GM18517 (cell line): ENCODE data around the gene RBBP9.
"Not testable (repeated sequence)": the region's sequence is repeated elsewhere in the genome, so short reads cannot be mapped to it uniquely, and the experiment has no call there.

Source experiments
- ATAC-seq: cut with Tn5 transposase; IDR thresholded peaks from one replicate; pipeline ENCODE4 v1.9.1; 2021; ENCODE audit warnings: mild to moderate bottlenecking, moderate library complexity; ENCODE audit not compliant: unreplicated experiment

RBBP9 gene

DNA sequence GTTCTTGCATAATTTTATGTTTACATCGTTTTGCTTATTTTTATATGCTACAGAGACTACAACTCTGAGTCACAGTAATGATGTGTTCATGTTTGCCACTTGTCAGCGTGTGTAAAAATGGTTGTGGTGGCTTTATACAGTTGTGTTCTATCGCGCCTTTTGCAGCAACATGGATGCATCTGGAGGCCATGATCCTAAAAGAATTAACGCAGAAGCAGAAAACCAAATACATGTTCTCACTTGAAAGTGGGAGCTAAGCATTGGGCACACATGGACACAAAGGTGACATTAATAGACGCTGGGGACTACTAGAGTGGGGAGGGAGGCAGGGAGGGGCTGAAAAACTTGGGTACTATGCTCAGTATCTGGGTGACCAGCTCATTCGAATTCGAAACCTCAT is 9.7 kb upstream of the RBBP9 start:
- ATAC-seq, result no peak

DNA sequence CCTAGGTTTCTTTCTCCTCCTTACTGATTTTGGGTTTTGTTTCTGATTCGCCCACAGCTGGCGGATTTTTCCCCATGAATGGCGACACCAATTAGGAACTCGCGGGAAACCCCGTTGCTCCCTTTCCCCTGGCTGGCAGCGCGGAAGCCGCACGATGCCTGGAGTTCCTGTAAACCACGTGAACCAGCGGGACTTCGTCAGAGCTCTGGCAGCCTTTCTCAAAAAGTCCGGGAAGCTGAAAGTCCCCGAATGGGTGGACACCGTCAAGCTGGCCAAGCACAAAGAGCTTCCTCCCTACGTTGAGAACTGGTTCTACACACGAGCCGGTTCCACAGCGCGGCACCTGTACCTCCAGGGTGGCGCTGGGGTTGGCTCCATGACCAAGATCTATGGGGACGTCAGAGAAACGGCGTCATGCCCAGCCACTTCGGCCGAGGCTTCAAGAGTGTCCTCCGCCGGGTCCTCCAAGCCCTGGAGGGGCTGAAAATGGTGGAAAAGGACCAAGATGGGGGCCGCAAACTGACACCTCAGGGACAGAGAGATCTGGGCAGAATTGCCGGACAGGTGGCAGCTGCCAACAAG is 7.5 kb upstream of the RBBP9 start:
- no peak for ATAC-seq

DNA sequence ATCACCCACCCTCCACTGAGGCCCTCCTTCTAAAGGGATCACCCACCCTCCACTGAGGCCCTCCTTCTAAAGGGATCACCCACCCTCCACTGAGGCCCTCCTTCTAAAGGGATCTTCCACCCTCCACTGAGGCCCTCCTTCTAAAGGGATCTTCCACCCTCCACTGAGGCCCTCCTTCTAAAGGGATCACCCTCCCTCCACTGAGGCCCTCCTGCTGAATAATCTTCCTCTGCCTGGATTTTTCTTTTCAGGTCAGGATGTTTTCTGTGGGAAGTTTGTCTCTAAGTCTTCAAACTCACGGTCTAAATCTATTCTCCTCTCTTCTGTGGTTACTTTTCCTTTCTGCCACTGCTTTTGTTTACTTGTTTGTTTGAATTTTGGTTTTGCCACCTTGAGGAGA is 4.6 kb upstream of the RBBP9 start:
- ATAC-seq, result not testable (repeated sequence)

DNA sequence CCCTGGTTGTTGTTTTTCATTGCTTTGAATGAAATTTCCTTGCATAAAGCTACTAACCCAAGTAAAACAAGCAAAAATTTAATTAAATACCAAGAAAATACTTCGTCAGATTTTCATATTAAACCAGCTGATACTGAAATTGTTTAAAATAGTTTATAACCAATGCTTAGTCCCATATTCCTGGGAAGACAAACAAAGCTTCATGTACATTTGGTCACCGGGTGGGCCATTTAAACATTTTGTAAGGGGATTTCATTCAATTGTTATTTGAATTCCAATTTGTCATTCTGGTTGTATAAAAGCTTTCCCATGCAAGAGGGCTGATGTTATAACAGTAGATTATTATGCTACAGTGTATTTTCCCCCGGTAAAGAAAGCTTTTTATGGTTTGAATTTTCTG is 578 bp upstream of the RBBP9 start:
- no peak for ATAC-seq

DNA sequence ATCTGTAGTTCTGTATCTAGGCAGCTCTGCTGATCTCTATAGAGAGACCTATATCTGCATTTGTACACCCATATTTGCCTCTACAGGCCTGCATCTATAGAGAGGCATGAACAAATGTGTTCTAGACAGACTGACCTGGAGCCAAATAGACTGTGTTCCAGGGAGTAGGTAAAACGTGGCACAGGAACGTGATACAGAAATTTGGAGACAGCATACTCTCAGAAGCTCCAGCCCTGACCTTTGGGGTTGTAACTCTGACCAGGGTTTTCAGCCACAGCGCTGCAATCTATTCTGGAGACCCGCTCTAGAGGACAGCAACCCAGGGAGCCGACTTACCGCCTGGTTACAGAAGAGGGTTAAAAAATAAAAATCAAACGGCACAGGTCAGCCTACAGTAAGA is 983 bp downstream of the RBBP9 start:
- ATAC-seq, result no peak

DNA sequence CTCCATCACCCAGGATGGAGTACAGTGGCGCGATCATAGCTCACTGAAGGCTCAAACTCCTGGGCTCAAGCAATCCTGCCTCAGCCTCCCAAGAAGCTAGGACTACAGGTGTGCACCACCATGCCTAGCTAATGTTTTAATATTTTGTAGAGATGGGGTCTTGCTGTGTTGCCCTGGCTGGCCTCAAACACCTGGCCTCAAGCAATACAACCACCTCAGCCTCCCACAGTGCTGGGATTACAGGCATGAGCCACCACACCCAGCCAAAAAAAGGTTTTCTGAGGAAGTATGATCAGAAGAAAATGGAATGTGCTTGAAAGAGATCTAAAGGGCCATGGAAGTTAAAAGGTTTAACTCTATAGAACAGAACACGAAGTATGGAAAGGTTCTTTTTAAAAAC is 8.7 kb downstream of the RBBP9 start:
- ATAC-seq, result no peak

DNA sequence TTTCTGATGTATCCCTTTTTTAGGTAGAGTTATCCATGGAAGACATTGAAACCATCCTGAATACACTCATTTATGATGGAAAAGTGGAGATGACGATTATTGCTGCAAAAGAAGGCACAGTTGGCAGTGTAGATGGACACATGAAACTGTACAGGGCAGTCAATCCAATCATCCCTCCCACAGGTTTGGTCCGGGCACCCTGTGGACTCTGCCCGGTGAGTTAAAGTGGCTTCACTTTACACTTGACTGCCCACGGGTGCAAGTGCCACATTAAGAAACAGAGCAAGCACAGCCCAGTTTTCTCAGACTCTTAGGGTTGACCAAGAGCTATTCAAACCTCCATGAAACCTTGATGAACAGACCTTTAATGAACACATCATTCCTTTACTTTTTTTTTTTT is 15.4 kb downstream of the RBBP9 start:
- no peak for ATAC-seq

DNA sequence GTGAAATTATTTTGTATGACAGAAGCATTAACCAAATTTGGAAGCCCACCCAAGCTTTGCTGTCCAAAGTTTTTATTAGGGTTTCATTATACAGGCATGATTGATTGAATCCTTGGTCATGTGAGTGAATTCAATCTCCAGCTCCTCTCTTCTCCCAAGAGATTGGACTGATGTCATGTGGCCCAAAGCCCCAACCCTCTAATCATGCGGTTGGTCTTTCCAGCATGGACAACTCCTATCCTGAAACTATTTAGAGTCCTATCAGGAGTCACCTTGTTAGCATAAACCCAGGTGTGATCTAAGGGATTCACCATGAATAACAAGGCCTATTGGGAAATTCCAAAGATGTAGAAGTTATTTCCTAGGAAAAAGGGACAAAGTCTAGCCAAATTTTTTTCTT is 19.2 kb downstream of the RBBP9 start:
- no peak for ATAC-seq

DNA sequence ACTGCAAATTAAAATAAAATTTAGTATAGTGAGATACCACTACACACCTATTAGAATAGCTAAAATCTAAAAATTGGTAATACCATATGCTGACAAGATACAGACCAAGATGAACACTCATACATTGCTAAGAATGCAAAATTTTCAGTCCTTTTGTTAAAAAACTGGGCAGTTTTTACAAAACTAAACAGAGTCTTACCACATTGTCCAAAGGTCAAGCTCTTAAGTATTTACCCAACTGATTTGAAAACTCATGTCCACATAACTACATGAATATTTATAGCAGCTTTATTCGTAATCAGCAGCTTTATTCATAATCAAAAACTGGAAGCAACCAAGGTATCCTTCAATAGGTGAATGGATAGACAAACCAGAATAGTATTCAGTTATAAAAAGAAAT is 19.8 kb downstream of the RBBP9 start:
- ATAC-seq, result no peak

DNA sequence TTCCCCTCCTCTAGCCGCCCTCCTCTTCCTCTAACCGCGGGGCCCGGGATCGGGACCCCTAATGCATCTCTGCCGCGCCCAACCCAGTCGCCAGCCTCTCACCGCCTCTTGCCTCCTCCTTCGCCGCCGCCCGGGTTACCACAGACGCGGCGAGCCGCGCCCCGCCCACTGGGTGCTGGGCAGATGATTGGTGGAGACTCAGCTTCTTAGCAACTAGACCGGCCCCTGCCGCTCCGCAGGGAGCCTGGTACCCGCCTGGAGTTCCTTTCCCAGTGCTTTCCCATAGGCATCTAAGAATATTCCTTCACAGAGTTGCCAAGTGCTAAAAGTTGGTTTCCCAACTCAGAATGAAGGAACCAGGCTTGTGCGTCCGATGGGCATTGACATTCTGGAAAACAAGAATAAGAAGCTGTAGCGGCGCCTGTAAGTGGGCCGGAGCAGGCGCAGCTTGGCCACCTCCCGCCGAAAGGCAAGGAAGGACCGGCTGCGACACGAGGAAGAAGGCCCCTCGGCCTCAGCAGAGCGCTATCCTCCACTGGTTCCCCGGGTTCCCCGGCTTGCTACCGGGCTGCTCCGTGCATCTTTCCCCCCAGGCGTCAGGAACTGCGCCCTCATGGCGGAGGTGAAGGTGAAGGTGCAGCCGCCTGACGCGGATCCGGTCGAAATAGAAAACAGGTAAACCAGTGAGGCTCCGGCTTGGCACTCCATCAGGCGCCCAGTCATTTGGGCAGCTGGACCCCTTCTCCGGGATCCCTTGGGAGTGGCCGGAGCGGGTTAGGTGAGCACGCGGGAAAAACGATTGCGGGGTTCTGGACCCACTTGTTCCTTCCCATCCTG is 29.9 kb downstream of the RBBP9 start, which contains the start of the genes DZANK1 and POLR3F:
TSS of gene DZANK1 (minus strand) at position 137 of the 837 bp plus-strand sequence. CDS start 1,672 bp downstream, outside the sequence.
TSS of gene POLR3F (plus strand) at position 497 of the 837 bp plus-strand sequence. CDS start at position 614, 117 bp downstream.
- peak; percentile 96 for ATAC-seq

DNA sequence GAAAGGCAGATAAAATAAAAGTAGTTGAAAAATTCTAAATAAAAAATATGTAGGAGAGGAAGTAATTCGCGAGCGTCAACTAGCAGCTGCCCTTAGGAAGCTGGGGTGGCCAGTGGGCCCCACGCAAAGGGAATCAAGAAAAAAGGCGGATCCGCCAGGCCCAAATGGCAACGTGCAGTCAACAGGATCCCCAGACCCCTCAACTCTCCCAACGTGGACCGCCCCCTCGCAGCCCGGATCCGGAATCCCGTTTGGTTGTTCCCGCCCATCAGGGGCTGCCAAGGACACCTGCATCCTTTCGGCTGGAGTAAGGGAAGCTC is 30.5 kb downstream of the RBBP9 start:
- peak; percentile 27 for ATAC-seq

DNA sequence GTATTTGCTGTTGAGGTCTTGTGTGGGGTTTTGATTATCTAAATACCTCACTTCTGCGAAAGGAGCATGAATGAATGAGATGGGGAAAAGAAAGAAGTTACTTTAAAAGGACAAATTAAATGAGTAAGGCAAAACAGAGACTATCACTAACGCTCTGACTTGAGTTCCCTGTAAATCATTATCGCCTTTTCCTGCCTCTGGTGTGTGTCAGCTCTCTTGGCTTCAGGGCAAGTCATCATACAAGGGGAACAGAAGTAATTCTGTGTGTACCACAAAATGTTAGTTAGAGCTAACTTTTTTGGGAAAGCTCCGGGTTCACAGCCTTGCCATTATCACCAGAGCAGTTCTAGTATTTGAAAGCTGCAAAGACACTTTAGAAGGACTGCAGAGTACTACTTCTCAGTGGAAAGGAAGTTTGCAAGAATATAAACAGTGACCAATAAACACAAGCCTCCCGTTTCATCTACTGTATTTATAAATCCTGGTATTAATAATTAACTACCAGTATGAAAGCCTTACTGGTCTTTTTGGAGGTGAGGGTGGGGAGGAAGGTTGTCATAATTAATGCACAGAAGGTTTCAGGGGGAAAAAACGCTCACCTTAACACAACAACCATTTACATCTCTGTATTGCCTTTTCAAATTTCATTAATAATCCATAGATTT is 31.4 kb downstream of the RBBP9 start:
- ATAC-seq, result no peak

DNA sequence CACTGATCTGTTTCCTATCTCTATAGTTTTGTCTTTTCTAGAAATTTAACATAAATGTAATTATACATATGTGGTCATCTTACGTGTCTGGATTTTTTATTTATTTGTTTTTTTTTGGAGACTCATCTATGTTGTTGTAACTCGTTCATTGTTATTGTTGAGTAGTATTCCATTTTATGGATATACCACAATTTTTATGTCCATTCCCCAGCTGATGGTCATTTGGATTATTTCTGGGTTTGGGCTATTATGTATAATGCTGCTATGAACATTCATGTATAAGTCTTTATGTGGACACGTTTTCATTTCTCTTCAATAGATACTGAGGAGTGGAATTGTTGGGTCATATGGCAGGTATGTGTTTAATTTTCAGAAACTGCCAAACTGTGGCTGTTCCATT is 40.4 kb downstream of the RBBP9 start:
- ATAC-seq, result no peak

DNA sequence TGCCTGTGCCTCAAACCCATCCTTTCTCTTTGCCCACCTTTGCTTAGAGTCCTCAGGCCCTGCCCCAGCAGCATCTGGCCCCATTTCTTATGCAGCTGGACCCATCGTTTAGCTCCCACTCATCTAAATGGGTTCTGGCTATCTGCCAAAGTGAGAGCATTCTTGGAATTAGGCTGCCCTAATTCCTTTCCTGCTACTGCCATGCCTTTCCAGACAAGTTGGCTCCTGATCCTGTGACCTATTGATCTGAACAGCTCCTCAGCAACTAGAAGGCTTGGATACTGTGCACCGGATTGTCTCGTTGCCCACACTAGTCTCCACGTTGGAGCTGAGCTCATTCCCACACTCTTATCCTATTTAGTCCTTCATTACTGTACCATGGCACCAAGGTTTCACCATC is 53.1 kb downstream of the RBBP9 start:
- ATAC-seq, result no peak

DNA sequence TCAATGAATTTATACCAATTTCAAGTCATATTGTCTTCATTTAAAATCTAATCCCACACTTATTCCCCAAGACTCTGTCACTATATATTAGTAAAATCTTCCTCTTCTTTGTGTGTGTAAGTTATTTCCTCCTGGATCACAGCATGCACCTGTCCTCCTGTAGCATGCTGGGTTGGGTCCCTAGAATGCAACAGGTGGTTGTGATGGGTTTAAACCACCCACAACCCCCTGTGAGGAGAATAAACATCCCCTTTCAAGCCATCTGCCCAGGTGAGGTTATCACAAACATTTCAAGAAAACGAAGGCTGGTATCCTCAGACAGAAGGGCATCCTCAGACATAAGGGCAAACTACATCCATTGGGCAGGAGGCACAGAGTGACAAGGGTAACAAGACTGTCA is 56.6 kb downstream of the RBBP9 start:
- ATAC-seq, result no peak

DNA sequence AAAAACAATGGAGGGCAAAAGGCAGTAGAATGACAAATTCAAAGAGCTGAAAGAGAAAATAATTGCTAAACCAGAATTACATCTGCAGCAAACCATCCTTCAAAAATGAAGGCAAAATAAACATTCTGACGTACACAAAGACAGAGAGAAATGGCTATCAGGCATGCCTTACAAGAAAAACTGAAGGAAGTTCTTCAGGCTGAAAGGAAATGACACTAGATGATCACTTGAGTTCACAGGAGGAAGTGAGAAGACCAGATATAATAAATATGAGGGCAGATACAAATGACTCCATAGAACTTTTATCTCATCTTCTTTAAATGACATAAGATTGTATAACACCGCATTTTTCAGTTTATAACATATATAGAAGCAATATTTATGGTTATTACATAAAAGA is 60.2 kb downstream of the RBBP9 start:
- ATAC-seq, result no peak
